Liver (tissue), 3 donors: ENCODE measurements around the gene PCDH9.

Experiments used
- CTCF ChIP-seq: fragments of 150-350 bp; IDR thresholded peaks from 2 replicates; pipeline ENCODE4 v1.5.1; 2017; ENCODE audit warnings: improper control_type of control experiment, low read depth, low read length; ENCODE audit not compliant: missing input control
- EGR1 ChIP-seq, 2 donors: IDR thresholded peaks; 2 replicates each; pipeline ENCODE4 v1.6.1; 2016 to 2018; ENCODE audit warnings: antibody characterized with exemption in 2 of 2, low read depth in 2 of 2
- MAX ChIP-seq: IDR thresholded peaks from 2 replicates; pipeline ENCODE4 v1.6.1; 2016; ENCODE audit warnings: antibody characterized with exemption
- RAD21 ChIP-seq, 2 donors: IDR thresholded peaks; 2 replicates each; pipeline ENCODE4 v1.6.1; 2016; ENCODE audit warnings: antibody characterized with exemption in 2 of 2, mild to moderate bottlenecking in 2 of 2
- REST ChIP-seq: IDR thresholded peaks from 2 replicates; pipeline ENCODE4 v1.6.1; 2016; ENCODE audit warnings: antibody characterized with exemption, mild to moderate bottlenecking
- RXRA ChIP-seq, 2 donors: IDR thresholded peaks; 2 replicates each; pipeline ENCODE4 v1.6.1; 2017 to 2018; ENCODE audit warnings: antibody characterized with exemption in 2 of 2, mild to moderate bottlenecking in 1 of 2
- SP1 ChIP-seq: IDR thresholded peaks from 2 replicates; pipeline ENCODE4 v1.6.1; 2018; ENCODE audit warnings: antibody characterized with exemption, mild to moderate bottlenecking
- TAF1 ChIP-seq: conservative IDR thresholded peaks from 2 replicates; pipeline ENCODE4 v1.6.1; 2016; ENCODE audit warnings: antibody characterized with exemption, mild to moderate bottlenecking
- ZBTB33 ChIP-seq: IDR thresholded peaks from 2 replicates; pipeline ENCODE4 v1.6.1; 2016; ENCODE audit warnings: antibody characterized with exemption
- donor health status: healthy.
- donor health status: healthy.

GRCh38 chr13:66926200-66926850 is 303.8 kb downstream of the PCDH9 start:
- TF ChIP-seq CTCF: no peak
- no peak for TF ChIP-seq MAX
- TF ChIP-seq TAF1: no peak
- TF ChIP-seq REST: no peak
- no peak for TF ChIP-seq EGR1 (IDR thresholded peaks at IDR 0.05; ENCODE audit: low read depth in 2 of 2)
- no peak for TF ChIP-seq ZBTB33
- TF ChIP-seq RAD21 (IDR thresholded peaks at IDR 0.05): no peak
- no peak for TF ChIP-seq SP1
- TF ChIP-seq RXRA (IDR thresholded peaks at IDR 0.05): no peak
